Measurements from ENCODE around the gene STPG4. TPM values are rescaled to one million over a fixed set of nuclear protein-coding genes. Genes with fewer than 3 reads are reported as not detected.

Gene STPG4
- polyA plus RNA-seq, 3 donors from 2014 or later = 0.24 TPM; not detected in 2

GRCh38 chr2:47040651-47041050 is 114.5 kb downstream of the STPG4 start:
- Mint-ChIP-seq H3K4me3 (no peak overlapping the region), H3K4me1 (peaks cover 7 to 20% of the 10 kb centered on the region in 2 donors), H3K36me3 (peaks cover 1 to 15% (median 9%) of the 10 kb centered on the region in 3 donors), H3K27me3 (ENCODE audit: low read depth in 3 of 3) (peaks cover 0 to 3% (median 0%) of the 10 kb centered on the region in 3 donors), H3K9me3 (no peaks in the 10 kb centered on the region), H3K27ac (no peak overlapping the region)
- DNase-seq = no peak

GRCh38 chr2:47039913-47040562 is 115.1 kb downstream of the STPG4 start:
- Mint-ChIP-seq H3K36me3 (peaks cover 0 to 15% (median 9%) of the 10 kb centered on the region in 3 donors), H3K4me3 (no peak overlapping the region), H3K4me1 (peaks cover 7 to 20% of the 10 kb centered on the region in 2 donors), H3K9me3 (no peaks in the 10 kb centered on the region), H3K27ac (no peak overlapping the region), H3K27me3 (ENCODE audit: low read depth in 3 of 3) (peaks cover 0 to 3% (median 0%) of the 10 kb centered on the region in 3 donors)
- no peak for DNase-seq

GRCh38 chr2:47039489-47039870 is 115.6 kb downstream of the STPG4 start:
- Mint-ChIP-seq H3K9me3 (no peaks in the 10 kb centered on the region), H3K36me3 (peaks cover 0 to 15% (median 9%) of the 10 kb centered on the region in 3 donors), H3K4me3 (no peak overlapping the region), H3K27me3 (ENCODE audit: low read depth in 3 of 3) (peaks cover 0 to 3% (median 0%) of the 10 kb centered on the region in 3 donors), H3K4me1 (peaks cover 7 to 20% of the 10 kb centered on the region in 2 donors), H3K27ac (peak overlapping the region in 1 of 6 donors; percentile 2)
- no peak for DNase-seq

- H3K4me1 Mint-ChIP-seq = peaks cover 7 to 20% of the 10 kb centered on the region in 2 donors
- no peaks in the 10 kb centered on the region for H3K9me3 Mint-ChIP-seq
- peaks cover 0 to 15% (median 9%) of the 10 kb centered on the region in 3 donors for H3K36me3 Mint-ChIP-seq
- no peak overlapping the region for H3K4me3 Mint-ChIP-seq
- peak overlapping the region in 4 of 6 donors; percentile 3 to 49 (median 34) for H3K27ac Mint-ChIP-seq
- DNase-seq = no peak
- peaks cover 0 to 3% (median 0%) of the 10 kb centered on the region in 3 donors for H3K27me3 Mint-ChIP-seq (ENCODE audit: low read depth in 3 of 3)
These were observed 116.2 kb downstream of the STPG4 start for GRCh38 chr2:47038656-47039488.

GRCh38 chr2:47037678-47038077 is 117.4 kb downstream of the STPG4 start:
- Mint-ChIP-seq H3K4me3 (no peak overlapping the region), H3K4me1 (peaks cover 4 to 14% of the 10 kb centered on the region in 2 donors), H3K27me3 (ENCODE audit: low read depth in 3 of 3) (peaks cover 0 to 3% (median 0%) of the 10 kb centered on the region in 3 donors), H3K9me3 (no peaks in the 10 kb centered on the region), H3K36me3 (peaks cover 0 to 15% (median 9%) of the 10 kb centered on the region in 3 donors), H3K27ac (no peak overlapping the region)
- no peak for DNase-seq

Other genes with a start within 250 kb of the STPG4 start
- 10 to 100 TPM; 18.6 to 38.1 (median 27.4) TPM for gene MCFD2, start 239.5 kb downstream of the STPG4 start, polyA plus RNA-seq
- gene TTC7A, start 214.1 kb downstream of the STPG4 start, polyA plus RNA-seq = 10 to 100 TPM in 1 of 3 donors, 1 to 10 TPM in 2; 7.1 to 11.7 (median 9.6) TPM
- 1,000 to 10,000 TPM in 2 of 3 donors, 100 to 1,000 TPM in 1; 686 to 1,567 (median 1,022) TPM for gene CALM2, start 21.2 kb upstream of the STPG4 start, polyA plus RNA-seq
- not detected for gene EPCAM, start 214.0 kb upstream of the STPG4 start, polyA plus RNA-seq
- 10 to 100 TPM; 22.9 to 34.2 (median 27.5) TPM for gene MSH2, start 247.8 kb upstream of the STPG4 start, polyA plus RNA-seq

Measured in immature natural killer cell (primary cell).